ENCODE measurements around the gene CEP20.

CEP20 gene

DNA sequence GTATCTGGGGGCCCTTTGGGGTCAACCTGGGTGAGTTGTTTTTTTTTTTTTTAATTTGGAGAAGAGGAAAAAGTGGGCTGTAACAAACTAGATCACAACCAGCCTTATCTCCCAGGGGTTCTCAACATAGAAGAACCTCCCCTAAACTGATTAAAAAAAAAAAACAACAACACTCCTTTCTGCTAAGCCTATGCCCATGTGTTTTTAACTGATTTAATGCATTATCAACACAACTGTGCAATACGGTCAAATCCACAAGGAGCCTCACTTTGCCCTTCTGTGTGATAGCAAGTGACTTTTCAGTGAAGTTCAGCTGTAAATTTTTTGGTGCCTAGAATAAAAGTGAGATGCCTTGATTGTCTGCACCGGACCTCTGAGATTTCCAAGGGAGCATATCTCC, 32.2 kb downstream of the CEP20 start:
- Histone ChIP-seq H3K27me3 (ENCODE audit: insufficient read depth, low read depth) (peaks cover 16% of the 10 kb centered on the region; the same call in 1 of the 2 replicates), H2AFZ (ENCODE audit: low read depth) (peak overlapping the region; percentile 34), H3K9ac (no peak overlapping the region), H3K4me2 (peak overlapping the region; percentile 76), H3K4me3 (IDR thresholded peaks at IDR 0.05; ENCODE audit: insufficient read depth, low read depth, low read length) (no peak overlapping the region), H3K36me3 (ENCODE audit: insufficient read depth) (no peaks in the 10 kb centered on the region), H3K4me1 (ENCODE audit: low read depth, poor library complexity, severe bottlenecking) (peaks cover 29% of the 10 kb centered on the region), H4K20me1 (ENCODE audit: insufficient read depth) (no peaks in the 10 kb centered on the region), H3K79me2 (ENCODE audit: insufficient read depth, low read depth) (no peaks in the 10 kb centered on the region), H3K27ac (no peak overlapping the region)
- TF ChIP-seq, protein P1, sequence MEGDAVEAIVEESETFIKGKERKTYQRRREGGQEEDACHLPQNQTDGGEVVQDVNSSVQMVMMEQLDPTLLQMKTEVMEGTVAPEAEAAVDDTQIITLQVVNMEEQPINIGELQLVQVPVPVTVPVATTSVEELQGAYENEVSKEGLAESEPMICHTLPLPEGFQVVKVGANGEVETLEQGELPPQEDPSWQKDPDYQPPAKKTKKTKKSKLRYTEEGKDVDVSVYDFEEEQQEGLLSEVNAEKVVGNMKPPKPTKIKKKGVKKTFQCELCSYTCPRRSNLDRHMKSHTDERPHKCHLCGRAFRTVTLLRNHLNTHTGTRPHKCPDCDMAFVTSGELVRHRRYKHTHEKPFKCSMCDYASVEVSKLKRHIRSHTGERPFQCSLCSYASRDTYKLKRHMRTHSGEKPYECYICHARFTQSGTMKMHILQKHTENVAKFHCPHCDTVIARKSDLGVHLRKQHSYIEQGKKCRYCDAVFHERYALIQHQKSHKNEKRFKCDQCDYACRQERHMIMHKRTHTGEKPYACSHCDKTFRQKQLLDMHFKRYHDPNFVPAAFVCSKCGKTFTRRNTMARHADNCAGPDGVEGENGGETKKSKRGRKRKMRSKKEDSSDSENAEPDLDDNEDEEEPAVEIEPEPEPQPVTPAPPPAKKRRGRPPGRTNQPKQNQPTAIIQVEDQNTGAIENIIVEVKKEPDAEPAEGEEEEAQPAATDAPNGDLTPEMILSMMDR (conservative IDR thresholded peaks at IDR 0.05; ENCODE audit: low read depth, low read length) = no peak

DNA sequence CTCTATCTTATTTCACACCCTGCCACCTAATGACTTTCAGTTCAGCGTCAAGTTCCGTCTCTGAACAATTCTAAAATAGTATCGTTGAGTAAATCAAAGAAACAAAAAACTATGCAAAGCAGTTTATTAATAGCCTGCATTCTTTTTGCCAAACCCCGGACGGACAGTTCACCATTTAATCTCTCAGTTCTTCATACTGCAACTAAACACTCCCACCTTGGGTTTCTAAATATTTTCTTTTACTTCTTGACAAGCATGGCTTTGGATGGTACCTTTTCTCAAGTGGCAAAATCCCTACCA, 32.7 kb downstream of the CEP20 start:
- H3K4me2 ChIP-seq = peak overlapping the region; percentile 76
- H3K4me3 ChIP-seq (IDR thresholded peaks at IDR 0.05; ENCODE audit: insufficient read depth, low read depth, low read length) = no peak overlapping the region

DNA sequence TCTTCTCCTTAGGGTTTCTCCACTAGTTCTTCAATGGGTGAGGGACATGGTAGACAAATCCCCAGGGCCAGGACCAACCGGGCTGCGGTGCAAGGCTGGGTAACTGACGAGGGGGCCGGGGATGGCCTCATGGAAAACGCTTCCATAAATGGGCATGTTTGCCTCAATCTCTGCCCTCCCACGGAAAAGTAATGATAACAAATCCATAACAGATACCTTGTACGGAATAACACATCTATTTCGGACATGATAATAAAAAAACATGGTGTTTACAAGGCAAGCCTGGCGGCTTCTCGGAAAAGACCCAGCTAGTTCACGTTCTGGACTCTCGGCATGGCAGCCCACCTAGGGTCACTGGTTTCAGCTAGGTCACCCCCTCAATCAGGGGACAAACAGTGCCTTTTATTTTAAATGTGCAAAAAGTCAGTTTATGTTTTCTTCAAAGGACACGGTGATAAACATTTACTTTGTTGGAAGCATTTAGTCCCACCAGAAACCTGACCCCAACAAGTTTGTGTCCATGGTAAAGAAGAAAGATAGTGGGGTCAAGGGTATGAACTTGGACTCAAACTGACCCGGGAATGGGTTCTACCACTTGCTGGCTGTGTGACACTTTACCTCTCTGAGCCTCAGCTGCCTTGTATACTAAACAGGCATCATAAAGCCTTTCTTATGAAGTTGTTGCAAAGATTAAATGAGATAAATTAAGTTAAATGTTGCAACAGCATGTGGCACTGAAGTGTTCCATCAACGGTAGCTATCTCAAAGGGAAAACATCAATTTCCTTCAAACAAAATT, 33.3 kb downstream of the CEP20 start:
- Histone ChIP-seq H3K27ac (no peak overlapping the region), H3K27me3 (ENCODE audit: insufficient read depth, low read depth) (peaks cover 16% of the 10 kb centered on the region; the same call in 1 of the 2 replicates), H3K4me1 (ENCODE audit: low read depth, poor library complexity, severe bottlenecking) (peaks cover 29% of the 10 kb centered on the region), H3K36me3 (ENCODE audit: insufficient read depth) (no peaks in the 10 kb centered on the region), H4K20me1 (ENCODE audit: insufficient read depth) (no peaks in the 10 kb centered on the region), H3K9ac (no peak overlapping the region), H3K79me2 (ENCODE audit: insufficient read depth, low read depth) (no peaks in the 10 kb centered on the region), H3K4me2 (peak overlapping the region; percentile 76), H3K4me3 (IDR thresholded peaks at IDR 0.05; ENCODE audit: insufficient read depth, low read depth, low read length) (no peak overlapping the region), H2AFZ (ENCODE audit: low read depth) (peak overlapping the region; percentile 34)
- TF ChIP-seq, protein P1 (conservative IDR thresholded peaks at IDR 0.05; ENCODE audit: low read depth, low read length) = no peak

More for the DNA sequence above, 32.7 kb downstream of the CEP20 start:
- H3K27ac ChIP-seq = no peak overlapping the region
- peaks cover 29% of the 10 kb centered on the region for H3K4me1 ChIP-seq (ENCODE audit: low read depth, poor library complexity, severe bottlenecking)
- no peaks in the 10 kb centered on the region for H4K20me1 ChIP-seq (ENCODE audit: insufficient read depth)
- no peak overlapping the region for H3K9ac ChIP-seq
- H3K79me2 ChIP-seq (ENCODE audit: insufficient read depth, low read depth) = no peaks in the 10 kb centered on the region
- TF ChIP-seq, protein P1 (conservative IDR thresholded peaks at IDR 0.05; ENCODE audit: low read depth, low read length) = no peak
- no peaks in the 10 kb centered on the region for H3K36me3 ChIP-seq (ENCODE audit: insufficient read depth)
- peaks cover 16% of the 10 kb centered on the region; the same call in 1 of the 2 replicates for H3K27me3 ChIP-seq (ENCODE audit: insufficient read depth, low read depth)
- H2AFZ ChIP-seq (ENCODE audit: low read depth) = peak overlapping the region; percentile 34

DNA sequence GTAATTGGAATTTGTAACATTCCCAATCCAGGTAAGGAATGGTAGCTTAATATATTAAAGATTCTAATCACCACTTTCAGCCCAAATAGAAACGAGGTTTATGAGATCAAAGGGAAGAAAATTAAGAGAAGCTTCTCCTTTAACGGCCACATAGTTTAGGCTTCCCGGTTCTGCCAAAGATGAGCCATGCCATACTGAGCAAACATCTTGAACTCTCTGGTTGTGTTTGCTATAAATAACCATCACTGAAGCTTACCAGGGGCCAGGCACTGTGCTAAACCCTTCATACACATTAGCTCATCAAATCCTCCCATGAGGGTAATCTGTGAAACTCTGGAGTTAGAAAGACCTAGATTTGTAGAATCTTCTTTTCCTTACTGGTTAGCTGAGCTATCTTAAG, 34.3 kb downstream of the CEP20 start:
- peaks cover 29% of the 10 kb centered on the region for H3K4me1 ChIP-seq (ENCODE audit: low read depth, poor library complexity, severe bottlenecking)
- TF ChIP-seq, protein P1 (conservative IDR thresholded peaks at IDR 0.05; ENCODE audit: low read depth, low read length) = no peak

More for the DNA sequence above, 34.3 kb downstream of the CEP20 start:
- Histone ChIP-seq H3K9ac (no peak overlapping the region), H3K79me2 (ENCODE audit: insufficient read depth, low read depth) (no peaks in the 10 kb centered on the region), H4K20me1 (ENCODE audit: insufficient read depth) (no peaks in the 10 kb centered on the region), H3K4me2 (no peak overlapping the region), H3K4me3 (IDR thresholded peaks at IDR 0.05; ENCODE audit: insufficient read depth, low read depth, low read length) (no peak overlapping the region), H3K27ac (no peak overlapping the region), H3K27me3 (ENCODE audit: insufficient read depth, low read depth) (peaks cover 16% of the 10 kb centered on the region; the same call in 1 of the 2 replicates), H3K36me3 (ENCODE audit: insufficient read depth) (no peaks in the 10 kb centered on the region), H2AFZ (ENCODE audit: low read depth) (no peak overlapping the region)
